ENCODE data around the gene TMPRSS6.

The TMPRSS6 gene

GRCh38 chr22:37090920-37091695, 18.4 kb downstream of the TMPRSS6 start:
- Histone ChIP-seq H3K36me3 (ENCODE audit: control insufficient read depth, low read length) (no peaks in the 10 kb centered on the region), H3K4me2 (ENCODE audit: low read length) (no peak overlapping the region), H3K79me2 (ENCODE audit: control insufficient read depth, low read length) (no peaks in the 10 kb centered on the region), H4K20me1 (ENCODE audit: control insufficient read depth, insufficient read depth, low read depth, low read length) (no peaks in the 10 kb centered on the region), H3K27ac (ENCODE audit: low read depth, low read length) (no peak overlapping the region), H3F3A (ENCODE audit: control insufficient read depth, insufficient read depth) (no peaks in the 10 kb centered on the region), H3K9me2 (replicated peaks; ENCODE audit: control insufficient read depth, low read length) (no peaks in the 10 kb centered on the region), H3K4me3 (ENCODE audit: low read length) (no peak overlapping the region), H3K4me1 (ENCODE audit: control insufficient read depth, low read length) (no peaks in the 10 kb centered on the region), H3K9me3 (ENCODE audit: control insufficient read depth, insufficient read depth, low read length) (no peaks in the 10 kb centered on the region), H3K27me3 (ENCODE audit: control insufficient read depth, low read length) (peaks cover 12% of the 10 kb centered on the region)
- TF ChIP-seq EZH2phosphoT487 (IDR thresholded peaks at IDR 0.05; ENCODE audit: borderline replicate concordance, low read length) (no peak), CTCF (IDR thresholded peaks at IDR 0.05; ENCODE audit: low read depth, low read length, poor library complexity, severe bottlenecking) (no peak)

DNA sequence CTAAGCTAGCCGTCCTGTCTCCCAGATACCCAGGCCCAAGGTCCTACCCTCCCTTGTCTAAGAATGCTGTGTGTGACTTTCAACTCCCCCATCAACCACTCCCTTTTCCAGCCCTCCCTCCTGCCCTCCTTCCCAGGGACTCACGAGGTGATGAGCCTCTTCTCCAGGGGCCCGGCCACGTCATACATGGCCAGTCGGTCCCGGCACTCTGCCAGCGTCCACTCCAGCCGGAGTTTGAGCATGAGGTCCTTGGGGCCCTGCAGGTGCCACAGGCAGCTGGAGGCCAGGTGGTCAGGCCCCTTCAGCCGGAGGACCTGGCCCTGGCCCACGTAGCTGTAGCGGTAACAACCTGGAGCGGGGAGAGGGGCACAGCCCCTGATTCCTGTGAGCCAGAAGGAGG, 20.1 kb downstream of the TMPRSS6 start:
- Histone ChIP-seq H3K9me2 (replicated peaks; ENCODE audit: control insufficient read depth, low read length) (no peaks in the 10 kb centered on the region), H4K20me1 (ENCODE audit: control insufficient read depth, insufficient read depth, low read depth, low read length) (no peaks in the 10 kb centered on the region), H3K27me3 (ENCODE audit: control insufficient read depth, low read length) (peaks cover 4% of the 10 kb centered on the region), H3F3A (ENCODE audit: control insufficient read depth, insufficient read depth) (no peaks in the 10 kb centered on the region), H3K36me3 (ENCODE audit: control insufficient read depth, low read length) (no peaks in the 10 kb centered on the region), H3K27ac (ENCODE audit: low read depth, low read length) (no peak overlapping the region), H3K4me3 (ENCODE audit: low read length) (no peak overlapping the region), H3K4me1 (ENCODE audit: control insufficient read depth, low read length) (no peaks in the 10 kb centered on the region), H3K4me2 (ENCODE audit: low read length) (no peak overlapping the region), H3K9me3 (ENCODE audit: control insufficient read depth, insufficient read depth, low read length) (no peaks in the 10 kb centered on the region), H3K79me2 (ENCODE audit: control insufficient read depth, low read length) (no peaks in the 10 kb centered on the region)
- TF ChIP-seq CTCF (IDR thresholded peaks at IDR 0.05; ENCODE audit: low read depth, low read length, poor library complexity, severe bottlenecking) (no peak), EZH2phosphoT487 (IDR thresholded peaks at IDR 0.05; ENCODE audit: borderline replicate concordance, low read length) (no peak)

GRCh38 chr22:37088750-37089408, 20.6 kb downstream of the TMPRSS6 start:
- H3K27me3 ChIP-seq (ENCODE audit: control insufficient read depth, low read length) = peaks cover 3% of the 10 kb centered on the region; the same call in 1 of the 2 replicates

More at GRCh38 chr22:37088750-37089408, 20.6 kb downstream of the TMPRSS6 start:
- Histone ChIP-seq H4K20me1 (ENCODE audit: control insufficient read depth, insufficient read depth, low read depth, low read length) (no peaks in the 10 kb centered on the region), H3K9me3 (ENCODE audit: control insufficient read depth, insufficient read depth, low read length) (no peaks in the 10 kb centered on the region), H3K36me3 (ENCODE audit: control insufficient read depth, low read length) (no peaks in the 10 kb centered on the region), H3K4me2 (ENCODE audit: low read length) (no peak overlapping the region), H3F3A (ENCODE audit: control insufficient read depth, insufficient read depth) (no peaks in the 10 kb centered on the region), H3K79me2 (ENCODE audit: control insufficient read depth, low read length) (no peaks in the 10 kb centered on the region), H3K4me1 (ENCODE audit: control insufficient read depth, low read length) (no peaks in the 10 kb centered on the region), H3K9me2 (replicated peaks; ENCODE audit: control insufficient read depth, low read length) (no peaks in the 10 kb centered on the region), H3K27ac (ENCODE audit: low read depth, low read length) (no peak overlapping the region), H3K4me3 (ENCODE audit: low read length) (no peak overlapping the region)
- no peak for TF ChIP-seq CTCF (IDR thresholded peaks at IDR 0.05; ENCODE audit: low read depth, low read length, poor library complexity, severe bottlenecking)
- no peak for TF ChIP-seq EZH2phosphoT487 (IDR thresholded peaks at IDR 0.05; ENCODE audit: borderline replicate concordance, low read length)

Measured in DOHH2 (cell line).